Endothelial cell of umbilical vein (primary cell): ENCODE data around the gene C19orf44. TPM values are rescaled to one million over a fixed set of nuclear protein-coding genes. Genes with fewer than 3 reads are reported as not detected.

Experiments used
- BruUV-seq: library from RNA; stranded (reverse); fragments of 400-500 nt; replicated peaks from 2 replicates; lab custom pipeline; 2021; lab: Mats Ljungman, UMichigan
- CTCF ChIA-PET: fragments of 300-600, 350-600 bp; sonication (Branson Sonifier 250); formaldehyde crosslinking; loops from one replicate; lab custom pipeline; 2021; ENCODE audit warnings: antibody characterized with exemption, inconsistent platforms; lab: Charles Lee
- POLR2A ChIA-PET: fragments of 300-600, 350-600 bp; sonication (Branson Sonifier 250); formaldehyde crosslinking; loops from one replicate; lab custom pipeline; 2021; ENCODE audit warnings: antibody characterized with exemption, inconsistent platforms; lab: Charles Lee
- DNase-seq: peaks from one replicate; pipeline ENCODE4 v3.0.0-alpha.2; 2011; ENCODE audit warnings: low read depth, low spot score
- FAIRE-seq: peaks from 2 replicates; lab custom pipeline; 2011; peaks lifted over from hg19 to GRCh38; lab: Jason Lieb, UNC
- H2AFZ ChIP-seq: 2 replicates; pipeline ENCODE4 v1.6.0; 2012; ENCODE audit warnings: low read depth, low read length, control low read depth, inconsistent platforms
- H3K27ac ChIP-seq: 2 replicates; pipeline ENCODE4 v1.5.1; 2011; ENCODE audit warnings: low read depth, mild to moderate bottlenecking, control low read depth, low read length, moderate library complexity; ENCODE audit not compliant: insufficient read depth
- H3K27me3 ChIP-seq, 2 experiments: 2 replicates each; pipeline versions ENCODE4 v1.6.0 to v1.6.1; 2011; ENCODE audit warnings: low read length in 2 of 2, mixed read lengths in 1 of 2; ENCODE audit not compliant: control insufficient read depth in 2 of 2, insufficient read depth in 2 of 2
- H3K36me3 ChIP-seq, 2 experiments: 2 replicates in 1 of 2; 3 replicates in 1 of 2; pipeline ENCODE4 v1.5.1; 2011; ENCODE audit warnings: low read length in 2 of 2, mild to moderate bottlenecking in 1 of 2, moderate library complexity in 1 of 2; ENCODE audit not compliant: control insufficient read depth in 2 of 2, insufficient read depth in 2 of 2; ENCODE audit errors: extremely low read depth in 1 of 2
- H3K4me1 ChIP-seq: 3 replicates; pipeline ENCODE4 v1.5.1; 2011; ENCODE audit warnings: mild to moderate bottlenecking, low read length; ENCODE audit not compliant: control insufficient read depth, insufficient read depth; ENCODE audit errors: extremely low read depth
- H3K4me2 ChIP-seq: 2 replicates; pipeline ENCODE4 v1.6.1; 2011; ENCODE audit warnings: low read length, control low read depth, mixed read lengths; ENCODE audit not compliant: insufficient read depth
- H3K4me3 ChIP-seq, 3 experiments: fragments of 200-600 bp in 1 of 3; sonication (generic), shearing (Covaris generic) in 1 of 3; replicated peaks in 1 of 3; 2 replicates each; pipeline ENCODE4 v1.5.1; 2011 to 2016; ENCODE audit warnings: control low read depth in 3 of 3, low read length in 3 of 3, mild to moderate bottlenecking in 2 of 3, inconsistent platforms in 1 of 3, low read depth in 1 of 3, moderate library complexity in 1 of 3; ENCODE audit not compliant: insufficient read depth in 1 of 3
- H3K79me2 ChIP-seq: 2 replicates; pipeline ENCODE4 v1.6.0; 2012; ENCODE audit warnings: low read length, inconsistent platforms; ENCODE audit not compliant: control insufficient read depth, insufficient read depth
- H3K9ac ChIP-seq: replicated peaks from 2 replicates; pipeline ENCODE3; 2011; ENCODE audit warnings: low read length, control low read depth; ENCODE audit not compliant: insufficient read depth; ENCODE audit errors: extremely low read depth
- H3K9me1 ChIP-seq: replicated peaks from 3 replicates; pipeline ENCODE4 v1.6.0; 2011; ENCODE audit warnings: mild to moderate bottlenecking, low read length; ENCODE audit not compliant: control insufficient read depth, insufficient read depth; ENCODE audit errors: extremely low read depth
- H3K9me3 ChIP-seq: replicated peaks from 2 replicates; pipeline ENCODE4 v1.5.1; 2012; ENCODE audit warnings: low read length, inconsistent platforms; ENCODE audit not compliant: control insufficient read depth, insufficient read depth
- H4K20me1 ChIP-seq: replicated peaks from 2 replicates; pipeline ENCODE3; 2011; ENCODE audit warnings: mild to moderate bottlenecking, low read length; ENCODE audit not compliant: control insufficient read depth, insufficient read depth; ENCODE audit errors: extremely low read depth
- CTCF ChIP-seq, 2 donors: IDR thresholded peaks; 1 replicate in 1 of 2; 2 replicates in 1 of 2; pipeline ENCODE4 v1.5.1; 2011; ENCODE audit warnings: low read length in 2 of 2, mild to moderate bottlenecking in 2 of 2, moderate library complexity in 2 of 2, control low read depth in 1 of 2, inconsistent platforms in 1 of 2, low read depth in 1 of 2; ENCODE audit not compliant: insufficient read depth in 1 of 2; ENCODE audit errors: extremely low read depth in 1 of 2
- GATA2 ChIP-seq: IDR thresholded peaks from 2 replicates; pipeline ENCODE4 v1.7.0; 2011; ENCODE audit warnings: low read depth, mild to moderate bottlenecking, moderate library complexity, mixed read lengths, low read length; ENCODE audit not compliant: insufficient read length, insufficient read depth
- JUN ChIP-seq: IDR thresholded peaks from 2 replicates; pipeline ENCODE4 v1.6.1; 2011; ENCODE audit warnings: borderline replicate concordance, low read depth; ENCODE audit not compliant: insufficient read length, insufficient read depth
- MYC ChIP-seq: IDR thresholded peaks from one replicate; pipeline ENCODE4 v1.6.1; 2011; ENCODE audit warnings: mild to moderate bottlenecking, low read depth, low read length
- dilution Hi-C: fragments of 300-500 bp; cut with MboI; formaldehyde crosslinking; loops from one replicate; pipeline ENCODE4 v1.15.0; 2019; ENCODE audit warnings: low sequenced_read_pairs; ENCODE audit not compliant: extremely low pct_ligation_motif_present
- intact Hi-C: fragments of 100-400 bp; cut with micrococcal nuclease; formaldehyde crosslinking; loops from one replicate; pipeline ENCODE4 v1.10.0; 2022
- polyA plus RNA-seq, 4 experiments: library from polyadenylated mRNA; depleted of rRNA in 3 of 4; stranded (reverse) in 3 of 4; unstranded in 1 of 4; fragments of >200 nt; gene quantifications; 2 replicates each; pipeline versions ENCODE4 v1.2.1 to v1.2.3, GENCODE V29; 2011 to 2012; ENCODE audit warnings: missing spikeins in 1 of 4
- total RNA-seq: library from RNA; stranded (reverse); gene quantifications from 2 replicates; pipeline ENCODE4 v1.2.3, GENCODE V29; 2021

The C19orf44 gene
- total and polyA plus RNA-seq, 2 donors (not counting 3 experiments of a cell fraction or from before 2014, with no cell fraction given), result 3.5 to 4.3 TPM

DNA sequence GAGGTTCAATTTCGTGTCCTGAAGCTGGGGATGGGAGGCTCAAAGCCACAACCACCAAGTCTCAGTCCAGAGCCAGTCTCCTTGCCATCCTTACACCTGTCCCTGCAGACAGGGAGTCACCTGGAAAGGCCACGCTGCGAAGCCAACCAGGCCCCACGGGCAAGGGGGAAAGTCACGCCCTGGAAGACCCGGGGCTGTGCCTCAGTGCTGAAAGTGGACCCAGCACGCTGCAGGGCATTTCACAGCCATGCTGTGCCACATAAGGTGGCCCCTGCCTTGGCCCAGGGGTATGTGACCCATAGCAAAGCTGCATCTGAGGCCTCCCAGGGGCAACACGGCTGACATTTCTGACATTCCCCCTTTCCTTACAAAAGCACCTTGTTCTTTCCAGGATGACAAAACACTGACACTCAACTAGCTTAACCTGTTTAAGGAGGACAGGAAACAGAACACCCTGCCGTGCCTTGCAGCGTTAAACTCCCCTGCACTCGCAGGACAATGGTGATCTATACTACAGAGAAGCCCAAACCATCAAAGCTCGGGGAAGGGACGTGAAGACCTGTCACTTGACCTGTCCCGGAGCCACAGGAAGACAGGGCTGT is 31.2 kb downstream of the C19orf44 start:
- no peak overlapping the region for H2AFZ ChIP-seq
- no peaks in the 10 kb centered on the region for H3K9me3 ChIP-seq
- intact Hi-C loops (loop anchor here (5.0 kb wide), 1 partner anchor 100 kb away; the partner anchor contains the start of gene MED26), dilution Hi-C loops (no loop called here)
- H3K4me2 ChIP-seq, result no peak overlapping the region
- H3K79me2 ChIP-seq, result no peaks in the 10 kb centered on the region
- H3K27me3 ChIP-seq, result no peaks in the 10 kb centered on the region
- no peaks in the 10 kb centered on the region for H3K4me1 ChIP-seq
- no peak overlapping the region for H3K27ac ChIP-seq
- CTCF ChIA-PET, result interaction anchor here (1.2 kb wide), 1 partner anchor 10 kb away, joined by 3 read pairs; no protein-coding TSS in a partner anchor
- peaks cover 26 to 73% of the 10 kb centered on the region in 2 experiments for H3K36me3 ChIP-seq
- POLR2A ChIA-PET, result interaction anchor here (1.6 kb wide), 1 partner anchor 12 kb away, joined by 3 read pairs; no protein-coding TSS in a partner anchor
- no TSS peak for BruUV-seq
- no peaks in the 10 kb centered on the region for H4K20me1 ChIP-seq
- FAIRE-seq (no peak), DNase-seq (no peak)
- H3K4me3 ChIP-seq, result no peak overlapping the region
- no peaks in the 10 kb centered on the region for H3K9me1 ChIP-seq
- TF ChIP-seq GATA2, result no peak
- H3K9ac ChIP-seq, result no peak overlapping the region

DNA sequence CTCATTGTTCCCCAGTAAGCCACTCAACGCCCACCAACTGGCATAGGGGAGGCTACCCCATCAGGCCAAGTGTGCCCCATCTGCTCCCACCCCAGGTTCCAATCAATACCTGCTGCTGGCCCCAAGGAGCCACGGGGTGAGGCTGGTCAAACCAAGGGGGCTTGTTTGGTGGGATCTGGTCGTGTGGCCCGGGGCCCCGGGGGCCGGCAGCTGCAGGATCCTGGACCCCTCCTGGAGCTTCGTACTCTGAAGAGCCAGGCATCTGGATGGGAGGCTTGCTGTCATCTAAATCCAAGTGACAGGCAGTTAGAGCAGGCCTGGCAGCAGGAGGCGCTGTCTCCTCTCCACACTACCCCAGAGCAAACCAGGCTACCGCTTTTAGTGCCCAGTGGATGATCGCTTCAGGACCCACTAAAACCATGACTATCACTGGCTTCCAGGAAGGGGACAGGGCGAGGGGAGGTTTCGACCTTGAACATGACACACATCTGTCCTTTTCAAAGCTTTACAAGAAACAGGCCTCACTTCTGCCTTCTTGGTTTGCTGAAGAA is 31.9 kb downstream of the C19orf44 start:
- Histone ChIP-seq H3K9me3 (no peaks in the 10 kb centered on the region), H3K79me2 (no peaks in the 10 kb centered on the region), H3K4me2 (no peak overlapping the region), H3K36me3 (peaks cover 24 to 73% of the 10 kb centered on the region in 2 experiments), H3K27me3 (no peaks in the 10 kb centered on the region), H3K9ac (no peak overlapping the region), H4K20me1 (no peaks in the 10 kb centered on the region), H2AFZ (no peak overlapping the region), H3K4me3 (no peak overlapping the region), H3K9me1 (no peaks in the 10 kb centered on the region), H3K4me1 (no peaks in the 10 kb centered on the region), H3K27ac (no peak overlapping the region)
- intact Hi-C loops (loop anchor here (5.0 kb wide), 1 partner anchor 99 kb away; the partner anchor contains the start of gene MED26), dilution Hi-C loops (no loop called here)
- no TSS peak for BruUV-seq
- peak; percentile 4 for FAIRE-seq
- peak; percentile 17 for DNase-seq
- peak; percentile 52 to 53 for TF ChIP-seq CTCF (IDR thresholded peaks at IDR 0.05; ENCODE audit: extremely low read depth in 1 of 2, insufficient read depth in 1 of 2, low read depth in 1 of 2, low read length in 2 of 2)
- TF ChIP-seq JUN, result no peak
- TF ChIP-seq MYC, result no peak
- CTCF ChIA-PET, result interaction anchor here (1.2 kb wide), 1 partner anchor 10 kb away, joined by 3 read pairs; no protein-coding TSS in a partner anchor
- POLR2A ChIA-PET, result interaction anchor here (1.6 kb wide), 1 partner anchor 13 kb away, joined by 3 read pairs; no protein-coding TSS in a partner anchor
